ENCODE data around the gene DPYSL3.

Gene DPYSL3

DNA sequence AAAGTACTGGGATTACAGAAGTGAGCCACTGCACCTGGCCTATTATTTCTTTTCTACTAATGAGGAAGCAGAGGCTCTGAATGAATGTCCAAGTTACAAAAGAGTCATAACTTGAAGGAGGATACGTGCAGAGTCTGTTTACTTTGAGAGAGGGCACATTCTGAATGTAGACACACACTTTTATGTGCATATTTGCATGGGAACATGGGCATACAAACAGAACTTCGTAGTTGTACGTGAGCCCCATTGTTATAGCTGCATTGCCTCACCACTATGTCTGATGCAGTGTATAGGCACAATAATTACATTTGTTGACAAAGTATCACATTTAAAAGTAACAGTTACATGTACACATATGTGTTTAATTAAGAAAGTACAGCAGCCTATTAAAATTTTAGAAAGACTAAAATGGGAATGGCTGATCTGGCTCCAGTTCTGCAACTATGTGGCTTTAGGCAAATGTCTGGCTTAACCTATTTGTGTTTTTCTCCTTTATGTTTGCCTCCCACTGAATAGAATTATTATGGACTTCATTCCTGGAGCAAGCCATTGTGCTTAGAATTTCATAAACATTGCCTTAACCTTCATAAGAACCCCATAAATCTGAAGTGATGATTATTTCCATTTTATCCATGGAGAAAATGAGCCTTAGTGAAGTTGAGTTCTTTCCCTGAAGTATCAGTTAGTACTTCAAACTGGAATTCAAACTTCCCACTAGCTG is 3.0 kb upstream of the DPYSL3 start:
- no peak for DNase-seq (ENCODE audit: low spot score)

DNA sequence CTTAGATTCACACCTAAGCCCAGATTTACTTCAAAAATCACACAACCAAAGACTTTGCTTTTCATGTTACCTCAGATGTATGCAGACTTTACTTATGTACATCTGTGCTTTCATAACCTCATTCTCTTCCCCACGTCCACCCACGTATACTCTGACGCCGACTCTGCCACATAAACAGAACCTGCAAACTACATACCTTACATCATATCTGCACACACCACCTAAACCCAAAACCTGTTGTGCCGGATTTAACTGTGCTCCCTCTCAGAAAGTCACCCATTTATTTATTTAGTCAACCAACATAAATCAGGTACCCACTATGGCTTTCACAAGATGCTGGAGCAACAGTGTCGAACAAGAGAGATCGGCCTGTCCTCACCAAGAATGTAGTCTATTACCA is 1.0 kb upstream of the DPYSL3 start:
- no peak for DNase-seq (ENCODE audit: low spot score)

DNA sequence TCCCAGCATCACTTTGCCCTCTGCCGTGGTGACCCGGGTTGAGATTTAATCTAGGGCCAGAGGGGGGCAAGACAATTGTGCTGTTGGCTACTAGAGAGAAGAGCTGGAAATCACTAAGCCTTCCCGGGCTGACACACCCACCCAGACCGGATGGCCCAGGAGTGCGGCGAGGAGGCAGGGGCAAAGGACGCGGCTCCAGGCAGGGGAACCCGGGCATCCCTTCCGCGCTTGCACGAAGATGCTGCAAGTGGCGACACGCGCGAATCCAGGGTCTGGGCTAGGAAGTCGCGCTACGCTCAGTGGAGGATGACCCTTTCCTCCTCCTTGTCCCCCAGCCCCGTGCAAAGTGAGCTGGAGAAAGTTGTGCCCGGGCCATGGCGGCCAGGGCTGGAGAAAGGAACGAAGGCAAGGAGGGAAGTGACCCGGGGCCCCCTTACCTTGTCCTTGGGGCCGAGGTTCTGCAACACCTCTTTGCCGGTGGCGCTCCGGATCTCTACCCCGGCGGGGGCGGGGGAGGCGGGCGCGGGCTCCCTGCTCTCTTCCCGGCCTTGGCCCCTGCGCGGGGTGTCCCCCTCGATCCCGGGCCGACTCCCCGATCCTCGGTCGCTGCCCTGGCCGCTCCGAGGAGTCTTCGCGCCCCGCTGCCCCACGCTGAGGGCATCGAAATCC is 693 bp downstream of the DPYSL3 start:
- DNase-seq (ENCODE audit: low spot score): no peak

DNA sequence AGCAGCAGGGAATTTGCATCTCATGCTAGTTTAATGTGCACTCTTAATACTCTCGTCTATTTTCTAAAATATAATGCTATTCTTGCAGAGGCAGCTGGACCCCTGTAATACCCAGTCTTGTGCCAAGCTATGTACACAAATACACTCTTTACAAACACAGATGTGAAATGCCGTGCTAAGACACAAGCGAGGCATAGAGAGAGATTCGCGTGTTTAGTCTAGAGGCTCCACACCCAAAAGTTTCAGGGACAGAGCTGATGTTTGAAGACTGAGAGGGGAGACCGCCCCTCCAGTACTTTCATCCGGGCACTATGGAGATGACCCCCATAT is 1.2 kb downstream of the DPYSL3 start:
- no peak for DNase-seq (ENCODE audit: low spot score)

DNA sequence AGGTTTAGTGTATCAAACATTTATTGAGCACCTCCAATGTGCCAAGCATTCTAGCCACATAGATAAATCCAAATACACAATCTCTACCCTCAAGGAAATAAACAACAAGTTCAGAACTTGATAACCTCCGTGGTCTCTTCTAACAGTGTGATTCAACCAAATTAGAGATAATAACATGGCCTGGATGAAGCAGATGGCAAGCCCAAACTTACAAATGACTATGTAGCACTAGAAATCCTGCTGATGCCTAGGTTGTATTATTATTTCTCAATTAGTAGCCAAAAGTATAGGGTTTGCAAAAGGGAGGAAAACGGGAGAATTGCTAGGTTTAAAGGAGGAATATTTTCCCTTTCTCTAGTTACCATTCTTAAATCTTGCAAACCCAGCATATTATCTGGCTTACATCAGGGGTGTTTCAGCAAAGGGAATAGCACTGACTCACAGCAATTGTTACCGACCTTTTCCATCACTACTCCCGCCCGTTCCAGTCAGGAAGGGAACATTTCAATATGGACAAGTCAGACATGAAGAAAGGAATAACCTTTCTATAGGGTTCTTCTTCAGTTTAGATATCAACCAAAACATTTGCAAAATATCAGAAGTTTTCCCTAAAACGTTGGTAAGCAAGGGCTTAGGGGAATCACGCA is 2.3 kb downstream of the DPYSL3 start:
- no peak for DNase-seq (ENCODE audit: low spot score)

DNA sequence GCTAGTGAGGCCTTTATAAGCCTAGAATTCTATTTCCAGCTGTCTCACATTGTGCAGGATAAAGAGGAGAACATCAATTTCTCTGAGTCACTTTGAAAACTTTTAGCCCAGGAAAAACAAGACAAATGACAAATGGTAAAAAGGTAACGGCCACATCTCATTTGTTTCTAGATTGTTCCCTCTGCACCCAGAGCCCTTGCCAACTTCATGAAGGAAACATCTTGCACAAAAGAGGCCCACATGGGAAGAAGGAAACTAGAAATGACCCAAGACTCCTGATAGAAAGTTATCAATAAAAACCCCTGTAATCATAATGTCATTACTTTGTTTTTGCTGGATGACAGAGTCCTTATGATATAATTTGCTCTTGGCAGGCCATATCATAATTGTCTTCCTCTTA is 5.3 kb downstream of the DPYSL3 start:
- DNase-seq (ENCODE audit: low spot score): no peak

DNA sequence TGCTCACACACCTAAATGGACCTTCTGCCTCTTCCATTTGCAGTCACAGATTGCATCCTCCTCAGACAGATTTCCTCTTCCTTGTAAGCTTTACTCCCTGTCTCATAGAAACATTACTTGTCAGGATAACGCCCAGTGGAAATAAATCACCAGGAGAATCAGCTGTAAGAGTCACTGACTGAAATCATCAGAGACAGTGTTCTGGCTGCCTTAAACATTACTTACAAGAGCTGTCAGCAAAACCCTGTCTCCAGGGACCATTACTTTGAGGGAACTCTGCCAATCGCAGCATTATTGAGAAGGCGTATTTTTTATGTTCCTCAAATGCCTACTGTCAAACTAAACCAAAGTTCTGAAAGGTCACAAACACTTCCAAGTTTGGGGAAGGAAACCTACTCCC is 5.9 kb downstream of the DPYSL3 start:
- DNase-seq (ENCODE audit: low spot score): no peak

DNA sequence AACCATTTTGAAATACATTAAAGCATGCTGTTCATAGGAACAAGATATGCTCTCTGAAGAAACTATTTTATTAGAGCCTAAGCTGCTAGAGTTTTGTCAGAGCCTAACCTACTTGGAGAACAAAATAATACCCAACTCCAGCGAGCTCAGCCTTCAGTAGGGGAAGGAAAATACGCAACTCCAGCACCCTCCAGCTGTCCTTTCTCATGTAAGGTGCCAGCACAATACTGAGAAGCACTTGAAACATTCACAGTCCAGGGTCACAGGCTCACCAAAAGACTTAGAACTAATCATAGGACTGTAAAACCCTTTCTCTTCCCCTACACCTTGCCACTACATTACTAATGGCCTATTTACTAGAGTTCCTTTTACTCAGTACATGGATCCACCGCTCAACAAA is 18.9 kb downstream of the DPYSL3 start:
- no peak for DNase-seq (ENCODE audit: low spot score)

DNA sequence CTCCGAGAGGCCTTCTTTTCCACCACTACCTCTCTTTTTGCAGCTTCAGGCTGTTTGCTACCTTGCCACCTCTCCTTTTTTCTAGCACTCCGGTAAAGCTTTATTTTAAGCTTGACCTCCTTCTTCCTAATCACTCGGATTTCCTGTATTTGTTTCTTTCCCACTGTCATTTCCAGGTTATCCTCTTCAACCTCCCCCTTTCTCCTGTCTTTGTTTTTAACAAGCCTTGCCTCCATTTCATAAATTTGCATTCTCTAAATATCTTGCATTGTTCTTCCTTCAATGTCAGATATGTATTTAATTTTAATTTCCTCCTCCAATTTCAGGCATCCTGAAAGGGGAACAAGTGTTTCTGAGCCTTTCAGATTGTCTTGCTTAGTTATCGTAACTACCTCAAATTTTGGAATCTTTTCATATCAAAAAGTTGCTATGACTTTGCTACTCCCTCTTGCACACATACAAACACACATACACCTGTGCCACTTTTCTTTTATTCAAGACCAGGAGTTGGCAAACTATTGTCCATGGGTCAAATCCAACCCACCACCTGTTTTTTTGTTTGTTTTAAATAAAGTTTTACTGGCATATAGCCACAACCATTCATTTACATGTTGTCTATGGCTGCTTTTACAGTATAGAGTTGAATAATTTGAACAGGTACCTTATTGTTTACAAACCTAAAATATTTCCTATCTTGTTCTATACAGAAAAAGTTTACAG is 22.7 kb downstream of the DPYSL3 start:
- DNase-seq (ENCODE audit: low spot score): no peak

DNA sequence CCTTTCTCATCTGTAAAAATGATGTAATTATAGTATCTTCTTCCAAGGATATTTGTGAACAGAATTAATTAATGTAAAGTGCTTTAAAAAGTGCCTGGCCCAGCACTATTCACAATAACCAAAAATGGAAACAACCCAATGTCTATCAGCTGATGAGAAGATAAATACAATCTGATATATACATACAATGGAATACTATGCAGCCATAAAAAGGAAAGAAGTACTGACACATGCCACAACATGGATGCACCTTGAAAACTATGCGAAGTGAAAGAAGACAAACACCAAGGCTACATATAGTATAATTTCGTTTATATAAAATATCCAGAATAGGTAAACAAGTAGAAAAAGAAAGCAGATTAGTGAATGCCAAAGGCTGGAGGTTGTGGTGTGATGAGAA is 24.1 kb downstream of the DPYSL3 start:
- DNase-seq (ENCODE audit: low spot score): no peak

DNA sequence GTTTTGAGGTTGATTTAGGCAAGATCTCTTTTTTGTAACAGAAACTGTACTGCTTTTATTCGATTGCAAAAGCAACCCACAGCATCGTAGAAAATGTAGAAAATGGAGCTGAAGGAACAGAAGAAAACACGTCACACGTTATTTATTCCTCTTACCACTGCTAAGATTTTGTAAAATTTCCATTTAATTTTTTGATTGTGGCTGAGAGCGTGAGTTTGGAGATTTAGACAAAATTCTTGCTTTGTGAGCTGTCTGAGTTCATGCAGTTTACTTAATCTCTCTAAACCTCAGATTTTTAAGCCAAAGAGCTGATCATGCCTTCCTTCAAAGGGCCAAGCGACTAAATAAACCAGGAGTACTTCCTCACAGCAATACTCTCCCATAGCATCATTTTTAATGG is 24.8 kb downstream of the DPYSL3 start:
- no peak for DNase-seq (ENCODE audit: low spot score)

DNA sequence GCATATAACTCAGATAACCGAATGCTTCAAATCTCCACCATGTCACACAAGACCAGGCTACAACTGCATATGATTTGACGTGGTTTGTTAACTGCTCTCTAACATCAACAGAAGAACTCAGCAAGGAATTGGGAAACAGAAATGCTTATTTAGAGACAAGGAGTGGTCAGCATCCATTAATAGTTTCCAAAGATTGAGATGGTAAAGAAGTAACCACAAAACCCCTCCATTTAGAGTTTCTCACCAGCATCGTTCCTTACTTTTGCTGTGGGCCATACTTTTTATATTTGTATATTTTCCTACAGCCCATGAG is 25.2 kb downstream of the DPYSL3 start:
- no peak for DNase-seq (ENCODE audit: low spot score)

DNA sequence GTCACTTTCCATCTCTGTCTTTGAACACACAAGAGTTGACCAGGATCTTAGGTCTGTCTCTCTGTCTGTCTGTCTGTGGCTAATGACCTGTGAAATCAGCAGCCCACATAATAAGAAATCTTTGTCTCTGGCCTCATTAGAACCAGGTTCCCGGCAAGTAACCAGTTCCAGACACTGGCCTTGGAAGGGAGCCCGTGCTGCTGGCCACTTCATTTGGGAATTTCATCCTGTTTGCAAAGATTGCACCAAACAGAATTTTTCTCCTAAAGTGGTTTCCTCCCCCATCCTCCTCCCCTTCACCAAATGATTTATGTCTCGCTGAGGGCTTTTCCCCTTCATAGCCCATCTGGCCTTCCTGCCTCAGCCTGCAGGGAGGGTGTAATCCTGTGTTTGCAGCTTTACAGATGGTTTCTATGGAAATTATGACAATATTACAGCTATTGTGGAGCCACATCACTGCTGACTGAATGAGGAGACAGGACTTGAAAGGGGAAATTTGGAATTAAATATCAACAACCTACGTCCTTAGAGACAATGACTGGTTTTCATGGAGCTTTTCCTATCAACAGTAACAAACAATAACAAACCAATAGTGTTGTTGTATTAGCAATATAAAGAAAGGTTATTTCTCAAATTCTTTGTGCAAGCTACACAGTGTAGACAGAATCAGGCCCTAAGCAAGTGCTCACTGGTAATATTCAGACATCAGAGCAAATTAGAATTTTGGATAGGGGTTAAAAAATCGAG is 25.7 kb downstream of the DPYSL3 start:
- DNase-seq (ENCODE audit: low spot score): no peak

DNA sequence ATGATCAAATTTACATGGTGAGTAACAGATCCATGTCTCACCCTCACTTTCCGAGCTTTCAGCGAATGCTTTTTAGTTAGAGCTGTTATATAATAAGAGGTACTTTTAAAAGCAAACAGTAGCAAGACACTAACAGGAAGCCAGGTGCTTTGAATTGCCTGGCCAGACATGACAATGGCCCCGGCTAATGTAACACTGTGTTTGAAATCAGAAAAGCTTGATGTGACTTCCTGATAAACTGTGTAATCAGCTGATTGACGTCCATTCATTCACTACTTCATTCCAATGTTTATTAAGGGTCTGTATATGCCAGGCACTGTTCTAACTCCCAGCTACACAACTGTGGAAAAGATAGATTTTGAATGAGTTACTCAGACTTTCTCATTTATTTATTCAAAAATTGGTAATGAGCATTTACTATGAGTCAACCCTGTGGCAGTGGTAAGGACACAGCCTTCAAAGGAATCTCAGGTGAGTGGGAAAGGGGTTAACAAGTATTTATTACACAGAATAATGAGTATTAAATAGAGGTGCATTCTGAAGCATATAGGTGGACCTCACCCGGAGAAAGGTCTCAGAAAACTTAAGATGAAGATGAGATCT is 26.6 kb downstream of the DPYSL3 start:
- DNase-seq (ENCODE audit: low spot score): no peak

DNA sequence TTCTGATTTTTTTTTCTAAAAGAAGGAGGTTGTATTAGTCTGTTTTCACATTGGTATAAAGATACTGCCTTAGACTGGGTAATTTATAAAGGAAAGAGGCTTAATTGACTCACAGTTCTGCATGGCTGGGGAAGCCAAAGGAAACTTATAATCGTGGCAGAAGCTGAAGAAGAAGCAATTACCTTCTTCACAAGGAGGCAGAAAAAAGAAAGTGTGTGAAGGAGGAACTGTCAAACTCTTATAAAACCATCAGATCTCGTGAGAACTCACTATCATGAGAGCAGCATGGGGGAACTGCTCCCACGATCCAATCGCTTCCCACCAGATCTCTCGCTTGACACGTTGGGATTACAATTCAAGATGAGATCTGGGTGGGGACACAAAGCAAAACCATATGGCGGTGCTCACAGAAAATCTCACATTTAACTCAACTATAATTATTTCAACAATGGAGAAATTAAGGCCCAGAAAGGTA is 27.1 kb downstream of the DPYSL3 start:
- no peak for DNase-seq (ENCODE audit: low spot score)

DNA sequence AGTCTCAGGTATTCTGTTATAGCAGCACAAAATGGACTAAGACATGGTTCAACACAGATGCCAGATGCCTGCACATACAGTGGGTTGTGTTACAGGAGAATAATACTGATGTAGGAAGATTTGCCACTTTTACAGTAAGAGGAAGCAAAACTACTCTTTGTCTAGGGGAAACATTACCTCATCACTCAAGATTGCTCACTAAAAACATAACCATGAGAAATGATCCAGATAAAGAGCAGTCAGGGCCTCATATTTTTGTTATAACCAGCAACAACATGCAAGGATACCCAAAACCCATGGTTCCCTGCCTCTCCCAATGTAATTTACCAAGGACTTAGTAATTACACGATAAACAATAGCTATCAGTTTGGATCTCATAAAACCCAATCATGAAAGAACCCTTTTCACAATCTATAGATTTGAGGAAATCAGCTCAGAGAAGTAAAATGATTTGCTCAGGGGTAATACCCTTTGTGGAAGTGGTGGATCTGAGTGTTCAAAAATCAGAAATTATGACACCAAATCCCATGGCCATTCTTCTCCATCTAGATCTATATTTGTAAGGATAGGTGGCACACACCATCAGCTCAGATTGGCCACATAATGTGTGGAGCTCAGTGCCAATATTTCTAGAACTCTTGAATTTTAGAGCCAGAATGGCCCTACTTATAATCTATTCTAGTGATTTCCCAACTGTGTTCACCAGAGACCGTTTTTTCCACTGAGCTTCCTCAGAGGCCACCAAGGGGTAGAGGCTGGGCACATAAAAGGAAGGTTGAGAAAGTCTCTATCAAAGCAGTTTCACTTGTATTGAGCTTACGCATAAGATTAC is 27.8 kb downstream of the DPYSL3 start:
- no peak for DNase-seq (ENCODE audit: low spot score)

DNA sequence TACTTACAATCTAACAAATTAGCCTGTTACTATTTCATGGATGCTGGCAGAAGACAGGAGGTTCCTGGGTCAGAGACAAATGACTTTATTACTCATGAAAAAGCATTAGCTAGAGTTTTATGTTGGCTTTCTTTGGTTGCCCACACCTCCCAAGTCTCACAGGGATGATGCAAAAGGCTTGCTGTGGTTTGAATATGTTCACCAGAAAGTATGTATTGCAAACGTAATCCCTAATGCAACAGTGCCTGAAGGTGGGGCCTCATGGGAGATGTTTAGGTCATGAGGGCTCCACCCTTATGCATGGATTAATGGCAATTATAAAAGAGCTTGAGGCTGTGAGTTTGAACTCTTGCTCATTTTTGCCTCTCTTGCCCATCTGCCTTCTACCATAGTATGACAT is 28.5 kb downstream of the DPYSL3 start:
- no peak for DNase-seq (ENCODE audit: low spot score)

DNA sequence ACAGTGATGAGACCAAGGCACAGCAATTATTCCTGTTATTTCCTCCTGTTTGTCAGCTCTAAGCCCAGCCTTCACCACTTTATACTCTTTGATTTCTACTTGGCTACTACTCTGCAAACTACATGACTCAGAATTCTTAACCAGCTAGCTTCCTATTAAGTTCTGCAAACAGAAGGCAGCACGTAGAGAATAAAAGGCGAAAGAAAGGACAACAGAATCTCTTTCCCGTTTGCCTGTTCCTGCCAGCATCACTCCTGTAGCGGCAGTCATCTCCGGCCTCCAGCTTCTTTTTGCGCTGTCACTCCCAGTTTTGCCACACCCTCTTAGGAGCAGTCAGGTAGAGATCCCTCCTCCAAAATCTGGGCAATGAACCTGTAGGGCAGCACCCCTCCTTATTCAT is 29.9 kb downstream of the DPYSL3 start:
- no peak for DNase-seq (ENCODE audit: low spot score)

DNA sequence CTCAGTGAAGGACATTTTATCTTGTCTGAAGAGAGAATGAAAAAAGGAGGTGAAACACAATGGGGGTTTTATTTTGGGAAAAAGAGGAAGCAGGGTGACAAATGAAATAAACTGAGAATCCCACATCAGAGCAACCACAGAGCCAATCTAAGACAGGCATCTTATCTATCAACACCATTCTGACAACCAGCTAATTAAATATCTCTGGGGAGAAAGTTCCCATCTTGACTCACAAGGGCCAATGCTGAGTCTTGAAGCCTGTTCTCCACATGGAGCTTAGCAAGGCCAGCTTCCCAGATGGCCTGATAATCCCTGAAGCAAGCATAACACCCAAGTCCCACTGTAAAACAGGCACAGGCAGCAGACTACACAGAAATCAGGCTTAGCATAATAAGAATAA is 30.4 kb downstream of the DPYSL3 start:
- DNase-seq (ENCODE audit: low spot score): no peak

DNA sequence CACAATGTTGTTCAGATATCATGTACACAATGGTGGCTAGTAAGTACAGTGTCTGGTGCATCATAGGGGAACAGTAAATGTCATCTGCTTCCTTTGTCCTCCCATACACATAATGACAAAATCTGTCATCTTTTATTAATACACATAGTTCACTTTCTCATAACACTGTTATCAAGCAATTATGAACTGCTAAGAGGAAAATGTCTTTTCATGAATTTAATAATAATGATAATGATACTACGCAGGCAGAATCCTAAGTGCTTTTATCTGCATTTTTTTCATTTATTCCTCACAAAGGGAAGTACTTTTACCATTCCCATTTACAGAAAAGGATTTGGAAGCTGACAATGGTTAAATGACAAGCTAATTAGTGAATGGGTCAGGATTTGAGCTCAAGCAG is 35.7 kb downstream of the DPYSL3 start:
- no peak for DNase-seq (ENCODE audit: low spot score)
